HG02943 (cell line): ENCODE measurements around the gene MAPKAPK2.

ENCODE experiments used
- ATAC-seq: cut with Tn5 transposase; IDR thresholded peaks from one replicate; pipeline ENCODE4 v1.9.1; 2021; ENCODE audit warnings: mild to moderate bottlenecking, low read depth, moderate library complexity; ENCODE audit not compliant: unreplicated experiment

The MAPKAPK2 gene

DNA sequence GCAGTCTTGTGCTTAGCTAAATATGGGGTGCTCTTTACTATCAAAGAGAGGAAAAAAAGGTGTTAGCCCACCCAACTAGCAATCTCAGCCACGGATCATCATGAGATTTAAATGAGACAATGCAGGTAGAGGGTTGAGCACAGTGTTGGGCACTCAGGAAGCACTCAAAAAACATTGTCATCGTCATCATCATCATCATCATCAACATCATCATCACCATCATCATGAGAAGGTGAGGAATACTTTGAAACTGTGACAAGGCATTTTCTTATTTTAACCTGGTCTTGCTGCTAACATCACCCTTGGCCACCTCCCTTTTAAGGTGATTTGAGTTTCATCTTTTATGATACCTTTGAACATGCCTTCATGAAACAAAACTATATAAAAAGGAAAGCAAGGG is 3.3 kb upstream of the MAPKAPK2 start:
- no peak for ATAC-seq

DNA sequence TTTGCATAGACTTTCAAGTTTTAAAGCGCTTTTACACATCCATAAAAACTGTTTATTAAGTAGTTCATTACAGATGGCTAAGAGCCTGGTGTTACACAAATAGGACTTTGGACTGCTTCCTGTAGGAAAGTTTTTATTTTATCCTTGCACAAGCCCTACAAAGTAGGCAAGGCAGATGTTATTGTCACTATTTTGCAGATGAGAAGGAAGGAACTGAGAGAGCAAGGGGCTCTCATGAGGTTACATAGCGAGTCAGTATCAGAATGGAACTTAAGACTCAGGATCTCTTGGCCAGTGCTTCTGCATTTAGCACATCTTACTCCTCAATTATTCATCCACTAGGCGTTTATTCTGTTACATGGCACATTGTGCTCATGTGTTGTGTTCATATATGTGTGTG is 2.6 kb upstream of the MAPKAPK2 start:
- ATAC-seq: no peak

DNA sequence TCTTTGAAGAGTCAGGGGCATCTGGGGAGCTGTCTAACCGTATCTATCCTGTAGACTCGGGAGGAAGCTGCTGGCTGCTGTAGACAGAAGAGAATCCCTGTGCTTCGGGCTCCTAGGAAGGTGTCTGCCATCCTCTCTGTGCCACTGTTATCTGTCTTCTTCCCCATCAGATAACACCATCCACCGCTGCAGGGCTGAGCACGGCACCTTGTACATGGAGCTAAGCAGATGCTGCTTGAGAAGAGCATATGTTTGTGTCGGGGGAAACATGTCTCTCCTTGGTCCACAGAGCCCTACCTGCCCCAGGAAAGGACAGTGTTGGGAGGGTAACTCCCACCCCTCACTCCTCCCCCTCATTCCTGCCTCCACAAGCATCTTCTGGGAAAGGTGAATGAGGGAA is 1.4 kb upstream of the MAPKAPK2 start:
- no peak for ATAC-seq

DNA sequence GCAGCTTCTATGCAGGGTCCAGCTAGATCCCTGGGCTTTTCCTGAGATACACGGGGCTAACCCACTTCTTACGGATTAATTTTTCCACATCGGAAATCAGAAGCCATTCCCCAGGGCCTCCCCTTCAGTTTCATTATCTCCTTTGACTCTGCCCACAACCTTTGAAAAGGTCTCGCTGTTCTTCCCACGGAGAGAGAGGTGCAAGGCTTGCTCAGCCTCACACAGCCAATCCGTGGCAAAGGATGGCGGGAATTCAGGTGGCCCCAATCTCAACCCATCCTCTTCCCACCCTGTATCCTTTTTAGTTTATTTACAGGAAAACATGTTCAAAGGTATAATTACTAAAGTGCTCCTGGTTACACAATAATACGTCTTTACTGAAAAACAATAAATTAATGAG is 702 bp upstream of the MAPKAPK2 start:
- ATAC-seq: no peak

DNA sequence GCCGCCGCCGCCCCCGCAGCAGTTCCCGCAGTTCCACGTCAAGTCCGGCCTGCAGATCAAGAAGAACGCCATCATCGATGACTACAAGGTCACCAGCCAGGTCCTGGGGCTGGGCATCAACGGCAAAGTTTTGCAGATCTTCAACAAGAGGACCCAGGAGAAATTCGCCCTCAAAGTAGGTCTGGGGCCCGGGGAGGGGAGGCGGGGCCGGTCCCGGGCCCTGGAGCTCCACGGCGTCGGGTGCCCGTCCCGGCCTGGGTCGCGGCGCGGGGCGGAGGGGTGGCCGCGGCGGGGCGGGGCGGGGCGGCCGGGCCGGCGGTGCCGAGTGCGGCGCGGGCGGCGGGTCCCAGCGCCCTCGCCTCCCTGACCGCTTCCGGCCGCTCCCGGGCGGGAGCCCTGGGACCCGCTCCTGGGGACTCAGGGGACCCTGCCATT is 646 bp downstream of the MAPKAPK2 start:
- ATAC-seq: no peak

DNA sequence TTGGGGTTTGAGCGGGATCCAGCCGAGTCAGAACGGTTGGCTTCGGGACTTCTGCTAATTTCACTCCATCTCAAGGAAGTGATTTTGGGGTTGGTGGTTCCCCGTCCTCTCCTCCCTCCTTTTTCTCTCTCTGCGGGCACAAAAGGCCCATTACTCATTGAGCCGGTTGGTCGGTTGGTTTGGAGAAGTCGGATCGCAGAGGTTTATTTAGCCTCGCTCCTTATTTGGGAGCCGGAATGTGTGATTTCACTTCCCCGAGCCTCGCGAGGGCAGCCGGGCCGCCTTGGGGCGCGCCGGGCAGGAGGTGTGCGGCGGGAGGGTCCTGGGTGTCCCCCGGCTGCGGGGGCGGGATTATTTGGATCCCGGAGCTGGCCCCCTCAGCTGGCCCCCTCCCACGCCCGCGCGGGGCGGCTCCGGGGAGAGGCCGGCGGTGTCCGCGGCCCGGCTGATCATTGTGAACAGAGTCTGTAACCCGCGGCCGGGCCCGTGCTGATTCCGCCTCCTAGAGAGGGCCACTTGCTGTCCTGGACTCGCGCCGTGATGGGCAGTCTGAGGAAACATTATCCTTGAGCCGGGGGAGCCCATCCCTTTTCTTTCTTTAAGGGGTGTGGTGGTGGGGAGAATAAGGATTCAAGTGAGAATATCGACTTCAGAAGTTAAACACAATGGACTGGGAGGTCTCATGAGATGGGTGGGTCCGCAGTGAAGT is 1.2 kb downstream of the MAPKAPK2 start:
- ATAC-seq: no peak

DNA sequence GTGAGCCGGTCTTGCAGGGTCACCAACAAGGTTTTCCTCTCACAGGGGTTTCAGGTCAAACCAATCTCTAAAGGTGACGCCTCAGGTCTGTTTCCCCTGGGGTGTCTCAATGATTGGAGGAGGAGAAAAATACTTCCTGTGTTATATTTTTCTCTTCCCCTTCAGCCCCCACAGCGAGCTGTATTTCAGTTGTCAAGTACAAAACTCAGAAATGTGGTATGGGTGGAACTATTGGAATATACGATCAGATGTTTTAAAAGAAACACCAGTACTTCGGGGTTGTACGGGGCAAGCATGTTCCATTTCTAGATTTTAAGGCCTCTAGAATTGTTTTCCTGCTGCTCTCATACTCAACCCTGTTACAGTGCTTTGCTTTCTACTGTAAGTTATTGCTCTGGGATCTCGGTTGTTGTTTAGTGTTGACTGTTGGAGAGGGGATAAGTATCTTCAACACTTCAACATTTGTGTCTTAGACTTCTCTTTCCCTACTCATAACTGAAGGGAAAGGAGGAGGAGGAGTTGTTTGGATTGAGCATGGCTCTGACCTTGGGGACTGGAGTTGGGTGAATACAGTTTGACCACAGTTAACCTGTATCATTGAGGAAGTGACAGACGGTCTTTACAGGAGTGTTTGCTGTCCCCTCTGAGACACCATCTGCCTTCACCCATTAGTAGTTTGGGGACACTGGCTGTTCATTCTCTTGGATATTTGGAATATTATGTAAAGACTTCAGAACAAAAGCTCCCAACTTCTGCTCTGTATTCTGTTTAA is 2.0 kb downstream of the MAPKAPK2 start:
- ATAC-seq: no peak

DNA sequence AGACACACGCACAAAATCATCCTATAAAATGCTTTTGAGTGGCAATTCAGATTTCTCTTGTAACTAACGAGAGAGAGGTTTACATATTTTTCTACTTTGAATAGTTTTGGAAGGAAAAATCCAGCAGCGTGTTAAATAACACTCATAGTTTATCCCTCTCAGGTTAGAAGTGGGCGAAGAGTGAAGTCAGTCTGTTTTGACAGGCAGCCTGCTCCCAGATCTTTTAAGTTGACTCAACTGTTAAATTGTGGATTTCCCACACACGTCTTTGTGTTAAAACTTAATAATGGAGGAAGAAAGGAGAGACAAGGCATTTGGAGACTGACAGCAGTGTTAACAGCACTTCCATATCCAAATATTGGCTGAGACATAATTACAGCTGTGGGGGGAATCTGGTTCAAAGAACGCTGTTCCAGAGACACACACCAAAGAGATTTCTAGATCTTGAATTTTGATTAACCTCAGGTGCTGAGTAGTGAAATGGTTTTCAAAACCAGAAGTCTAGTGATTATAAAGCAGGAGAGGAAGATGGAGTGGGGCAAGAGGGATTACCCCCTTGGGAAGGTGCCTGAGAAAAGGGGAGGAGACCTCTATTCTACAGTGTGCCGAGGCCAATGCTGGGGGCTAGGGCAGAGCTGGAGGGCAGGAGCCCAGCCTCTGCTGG is 2.7 kb downstream of the MAPKAPK2 start:
- no peak for ATAC-seq

DNA sequence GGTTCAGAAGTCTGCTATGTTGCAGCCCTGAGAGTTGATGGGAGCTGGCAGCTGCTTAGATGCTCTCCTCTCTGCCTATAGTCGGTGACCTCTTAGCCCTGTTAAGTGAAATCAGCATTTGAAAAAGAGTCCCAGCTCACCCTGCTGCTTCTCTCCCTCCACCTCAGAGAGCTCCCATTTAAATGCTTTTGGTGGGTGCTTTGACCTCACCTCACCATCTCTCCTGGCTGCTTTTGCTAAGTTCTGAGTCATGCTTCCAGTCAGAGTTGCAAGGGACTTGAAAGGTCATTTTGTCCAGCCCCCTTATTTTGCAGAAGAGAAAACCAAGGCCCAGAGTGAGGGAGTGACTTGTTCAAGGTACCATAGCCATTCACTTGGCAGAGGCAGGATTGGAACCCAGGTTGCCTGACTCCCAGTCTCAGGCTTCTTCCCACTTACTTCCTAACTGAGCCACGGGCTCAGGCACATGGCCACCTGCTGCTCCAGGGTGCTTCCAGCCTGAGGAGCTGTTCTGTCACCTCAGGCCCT is 3.3 kb downstream of the MAPKAPK2 start:
- no peak for ATAC-seq

DNA sequence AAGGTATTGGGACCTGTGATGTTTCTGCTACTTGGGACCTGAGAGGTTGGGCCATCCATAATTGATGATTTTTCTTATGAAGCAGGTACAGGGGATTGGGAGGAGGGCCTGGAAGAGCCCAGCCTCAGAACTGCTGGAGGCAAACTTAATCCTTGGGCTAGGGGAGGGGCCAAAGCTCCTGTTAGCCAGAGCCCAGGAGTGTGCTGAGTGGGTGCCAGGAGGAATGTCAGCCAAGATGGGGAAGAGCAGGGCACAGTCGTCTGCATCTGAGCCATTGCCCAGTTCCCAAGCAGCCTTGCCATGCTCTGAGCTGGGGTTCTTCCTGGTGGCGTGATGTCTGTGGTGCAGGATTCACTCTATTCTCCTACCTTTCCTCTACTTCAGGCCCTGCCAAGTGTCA is 5.8 kb downstream of the MAPKAPK2 start:
- no peak for ATAC-seq

DNA sequence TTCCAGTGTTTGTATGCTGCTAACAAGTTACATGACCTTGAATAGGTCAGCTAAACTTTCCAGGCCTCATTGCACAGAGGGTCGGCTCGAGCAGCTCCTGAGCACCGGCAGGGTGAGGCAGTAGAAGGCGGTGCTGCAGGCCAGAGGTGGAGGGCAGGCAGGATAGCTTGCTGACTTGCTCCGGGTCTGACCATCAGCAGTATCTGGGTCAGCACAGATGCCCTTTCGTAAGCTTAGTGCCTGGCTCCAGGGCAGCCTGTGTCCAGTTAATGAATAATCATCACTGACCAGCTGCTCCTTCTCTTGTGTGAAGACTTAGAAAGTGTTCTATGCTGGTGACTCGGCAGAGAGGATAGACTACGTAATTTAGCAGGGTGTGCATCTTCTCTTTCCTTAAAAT is 6.9 kb downstream of the MAPKAPK2 start:
- ATAC-seq: no peak

DNA sequence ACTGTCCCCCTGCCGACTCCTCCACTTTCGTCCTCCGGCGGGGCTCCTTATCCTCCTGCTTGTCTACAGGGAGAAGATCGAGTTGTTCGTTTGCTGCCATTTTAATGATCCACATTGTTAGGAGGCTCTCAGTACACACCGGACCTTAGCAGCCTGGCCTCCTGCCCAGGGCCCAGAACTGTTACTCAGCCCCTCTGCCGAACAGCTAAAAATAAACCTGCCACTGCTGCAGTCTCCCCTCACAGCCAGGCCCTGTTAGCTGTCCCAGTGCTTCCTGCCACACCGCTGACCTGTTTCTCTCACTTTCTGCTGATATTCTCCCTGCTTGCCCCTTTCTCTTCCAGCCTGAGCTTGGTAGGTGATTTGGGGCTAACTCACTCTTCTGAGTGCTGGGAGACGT is 8.3 kb downstream of the MAPKAPK2 start:
- ATAC-seq: no peak

DNA sequence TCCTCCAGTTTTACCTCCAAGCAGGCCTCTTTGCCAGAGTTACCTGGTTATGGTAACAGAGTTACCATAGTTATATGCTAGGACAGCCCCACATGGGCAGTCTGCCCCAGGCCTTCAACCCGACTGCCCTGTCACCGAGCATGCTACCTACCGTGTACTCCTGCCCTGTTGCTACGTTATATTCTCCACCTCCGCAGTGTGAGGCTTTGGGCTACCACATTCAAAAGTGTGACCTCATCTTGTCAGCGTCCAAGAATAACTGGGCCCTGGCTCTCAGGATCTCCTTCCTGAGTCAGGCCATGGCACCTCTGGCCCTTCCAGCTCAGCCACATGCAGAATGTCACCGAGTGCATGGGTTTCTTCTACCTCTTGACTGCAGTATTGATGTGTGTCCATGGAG is 8.9 kb downstream of the MAPKAPK2 start:
- no peak for ATAC-seq

DNA sequence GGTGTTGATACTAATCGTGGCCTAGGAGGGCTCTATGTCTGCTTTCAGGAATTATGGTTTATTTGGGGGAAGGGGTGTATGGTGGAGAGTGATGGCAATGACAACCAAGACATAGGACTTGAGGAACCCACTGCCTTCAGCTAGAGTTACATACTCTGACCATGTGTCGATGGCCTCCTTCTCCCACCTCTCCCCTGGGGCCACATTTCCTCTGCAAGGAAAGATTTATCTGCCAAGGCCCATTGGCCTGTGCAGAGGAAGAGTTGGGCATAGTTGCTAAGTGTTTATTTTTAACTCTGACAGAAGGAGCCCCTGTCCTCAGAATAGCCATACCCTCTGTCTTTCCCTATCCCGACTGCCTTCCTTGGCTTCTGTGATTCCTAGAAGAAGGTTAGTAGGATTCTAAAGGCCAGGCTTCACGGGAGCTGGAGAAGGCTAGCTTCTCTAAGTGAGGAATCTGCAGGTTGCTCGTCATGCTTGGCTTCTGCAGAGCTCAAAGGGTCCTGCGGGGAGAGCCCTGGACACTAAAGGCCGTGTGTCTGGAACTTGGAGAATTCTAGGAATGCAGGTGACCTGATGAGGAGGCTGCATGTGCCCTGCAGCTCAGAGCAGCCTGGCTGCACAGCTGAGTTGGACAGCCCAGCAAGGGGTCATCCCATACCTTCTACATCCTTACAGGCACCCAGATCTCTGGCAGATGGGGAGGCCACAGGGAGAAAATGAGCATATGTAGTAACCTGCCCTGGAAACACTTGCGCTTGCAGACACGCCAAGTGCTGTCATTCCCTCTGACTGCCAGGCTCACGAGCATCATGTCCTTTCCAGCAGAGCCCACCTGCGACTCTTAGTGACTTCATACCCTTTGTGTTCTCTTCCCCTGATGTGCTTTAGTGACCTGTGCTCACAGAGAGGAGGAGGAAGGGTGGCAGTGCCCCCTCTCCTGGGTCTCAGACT is 9.7 kb downstream of the MAPKAPK2 start:
- ATAC-seq: no peak

DNA sequence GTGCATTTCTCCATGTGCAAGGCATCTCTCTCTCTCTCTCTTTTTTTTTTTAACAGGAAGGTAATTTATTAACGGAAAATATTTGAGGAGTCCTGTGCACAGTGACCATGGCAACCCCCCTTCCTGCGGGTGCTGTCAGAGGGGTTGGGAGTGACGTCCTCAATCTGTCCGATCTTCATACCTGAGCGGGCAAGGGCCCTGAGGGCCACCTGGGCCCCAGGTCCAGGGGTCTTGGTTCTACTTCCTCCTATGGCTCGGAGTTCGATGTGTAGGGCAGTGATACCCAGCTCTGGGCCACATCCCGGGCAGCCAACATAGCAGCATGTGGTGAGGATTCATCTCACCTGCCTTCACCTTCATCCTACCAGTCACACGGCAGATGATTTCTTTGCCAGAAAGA is 11.0 kb downstream of the MAPKAPK2 start:
- no peak for ATAC-seq

DNA sequence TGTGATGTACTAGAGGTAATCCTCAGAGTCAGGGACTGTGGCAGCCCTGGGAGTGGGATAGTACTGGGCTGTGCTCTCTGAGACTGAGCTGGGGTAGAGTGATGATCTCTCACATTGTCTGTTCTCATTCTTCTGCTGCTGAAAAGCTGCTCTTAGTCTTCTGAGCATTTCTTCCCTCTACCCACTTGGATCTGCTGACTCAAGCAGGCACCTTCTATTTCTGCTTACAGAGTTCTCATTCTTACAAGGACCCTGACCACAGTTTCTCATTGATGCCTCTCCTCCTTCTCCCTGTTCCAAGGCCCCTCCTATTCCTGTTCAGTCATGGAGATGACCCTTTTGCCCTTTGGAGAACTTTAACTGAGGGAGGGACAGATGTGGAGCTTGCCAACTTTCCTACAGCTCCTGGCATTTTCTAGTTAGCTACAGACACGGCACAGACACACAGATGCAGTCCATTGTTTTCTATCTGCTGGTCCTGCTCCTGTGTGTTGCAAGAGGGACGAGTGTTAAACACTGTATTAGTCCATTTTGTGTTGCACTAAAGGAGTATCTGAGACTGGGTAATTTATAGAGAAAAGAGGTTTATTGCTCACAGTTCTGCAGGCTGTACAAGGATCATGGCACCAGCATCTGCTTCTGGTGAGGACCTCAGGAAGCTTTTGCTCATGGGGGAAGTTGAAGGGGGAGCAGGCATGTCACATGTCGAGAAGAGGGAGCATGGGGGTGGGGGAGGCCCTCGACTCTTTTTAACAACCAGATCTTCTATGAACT is 12.3 kb downstream of the MAPKAPK2 start:
- ATAC-seq: no peak

DNA sequence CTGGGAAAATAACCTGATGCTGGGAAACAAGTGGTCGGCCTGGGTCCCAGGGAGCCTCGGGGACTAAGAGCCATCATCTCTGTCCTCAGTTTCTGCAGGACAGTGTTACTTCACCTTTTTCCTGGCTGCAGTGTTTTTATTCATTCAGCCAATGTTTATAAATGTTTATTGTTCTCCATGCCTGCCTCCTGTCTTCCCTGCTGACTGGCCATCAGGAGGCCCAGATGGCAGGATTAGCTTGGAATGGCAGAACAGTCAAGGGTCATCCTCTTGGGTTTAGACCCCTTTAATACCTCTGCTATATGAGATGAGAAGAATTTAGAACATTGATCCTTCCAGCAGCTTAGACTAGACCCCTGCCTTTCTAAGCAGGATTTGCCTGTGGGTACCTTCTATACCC is 13.3 kb downstream of the MAPKAPK2 start:
- ATAC-seq: no peak

DNA sequence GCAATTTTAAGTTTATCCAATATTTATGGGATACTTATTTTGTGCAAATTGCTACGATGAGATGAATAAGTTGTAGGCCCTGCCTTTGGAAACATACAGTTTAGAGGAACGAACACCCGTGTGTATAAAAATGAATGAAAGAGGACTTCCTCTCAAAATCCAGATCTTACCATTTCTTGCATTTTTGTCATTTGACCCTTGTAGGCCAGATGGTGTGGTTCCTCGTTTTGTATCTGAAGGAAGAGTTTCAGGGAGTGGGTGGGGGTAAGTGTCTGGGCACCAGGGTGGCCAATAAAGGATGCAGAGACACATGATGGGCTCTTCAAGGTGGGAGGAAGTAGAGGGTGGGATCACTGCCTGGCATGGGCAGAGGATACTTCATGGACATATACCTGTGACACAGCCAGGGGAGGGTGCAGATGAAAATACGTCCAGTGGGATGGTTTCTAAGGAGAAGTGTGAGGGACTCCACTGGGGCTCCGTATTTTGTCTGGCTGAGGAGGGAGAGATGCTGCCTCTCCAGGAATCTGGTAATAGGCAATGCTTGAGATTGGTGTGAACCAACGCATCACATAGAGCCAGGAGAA is 14.4 kb downstream of the MAPKAPK2 start:
- ATAC-seq: no peak

DNA sequence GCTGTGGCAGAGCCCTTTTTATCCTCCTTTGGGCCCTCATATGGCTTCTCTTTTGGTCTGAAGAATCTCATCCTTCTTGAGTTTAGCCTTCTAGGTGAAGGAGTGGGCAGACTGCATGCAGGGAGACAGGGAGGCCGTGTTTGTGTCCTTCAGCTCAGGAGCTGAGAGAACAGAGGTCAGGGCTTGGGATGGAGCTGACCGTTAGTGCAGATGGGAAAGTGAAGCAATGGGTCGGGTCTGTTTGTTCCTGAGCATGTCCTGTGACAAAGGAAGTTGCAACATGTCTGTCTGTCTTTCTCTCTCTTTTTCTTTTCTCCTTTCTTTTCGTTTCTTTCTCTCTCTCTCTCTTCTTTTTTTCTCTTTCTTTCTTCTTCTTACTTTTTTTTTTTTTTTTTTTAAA is 14.9 kb downstream of the MAPKAPK2 start:
- ATAC-seq: no peak
